ENCODE measurements around the gene PLD6.

GRCh38 chr17:17225901-17226300 lies 19.8 kb upstream of the PLD6 start:
- no peak for TF ChIP-seq CTCF (IDR thresholded peaks at IDR 0.05; ENCODE audit: insufficient read depth, low read length, poor library complexity, severe bottlenecking)
- no peak for TF ChIP-seq EZH2phosphoT487 (conservative IDR thresholded peaks at IDR 0.05; ENCODE audit: low read length)
